AG04450 (cell line): ENCODE data around the gene CHERP. TPM values are rescaled to one million over a fixed set of nuclear protein-coding genes. Genes with fewer than 3 reads are reported as not detected.

ENCODE experiments used
- CTCF ChIA-PET: fragments of 300-600, 350-600 bp; formaldehyde crosslinking; extraction: SDS; loops from one replicate; lab custom pipeline; 2022; ENCODE audit warnings: antibody characterized with exemption, inconsistent platforms; lab: Charles Lee
- POLR2A ChIA-PET: fragments of 350-600 bp; formaldehyde crosslinking; extraction: SDS; loops from one replicate; lab custom pipeline; 2021; ENCODE audit warnings: antibody characterized with exemption, inconsistent platforms; lab: Yijun Ruan, JAX
- DNase-seq: peaks from one replicate; pipeline ENCODE4 v3.0.0-alpha.2; 2011; ENCODE audit warnings: low read depth, low spot score
- H3K27ac ChIP-seq: one replicate; pipeline ENCODE4 v1.5.1; 2012; ENCODE audit warnings: low read depth, low read length, control low read depth
- H3K27me3 ChIP-seq: one replicate; pipeline ENCODE4 v1.6.0; 2012; ENCODE audit warnings: low read length; ENCODE audit not compliant: control insufficient read depth, insufficient read depth
- H3K4me3 ChIP-seq: 2 replicates; pipeline ENCODE4 v1.5.1; 2011; ENCODE audit warnings: mild to moderate bottlenecking, low read depth, low read length, control low read depth
- H3K9me3 ChIP-seq: 2 replicates; pipeline ENCODE4 v1.5.1; 2012; ENCODE audit warnings: low read length; ENCODE audit not compliant: control insufficient read depth, insufficient read depth
- polyA minus RNA-seq: library from RNA; depleted of rRNA, polyadenylated mRNA; stranded (reverse); fragments of >200 nt; gene quantifications from 2 replicates; pipeline ENCODE4 v1.2.3, GENCODE V29; 2011; rRNA and poly(A)+ RNA removed
- polyA plus RNA-seq: library from polyadenylated mRNA; depleted of rRNA; stranded (reverse); fragments of >200 nt; gene quantifications from 2 replicates; pipeline ENCODE4 v1.2.3, GENCODE V29; 2011; rRNA removed
- TF ChIP-seq, protein P1 (sequence below): IDR thresholded peaks from 2 replicates; pipeline ENCODE4 v1.5.1; 2011; ENCODE audit warnings: low read depth, low read length, control low read depth, inconsistent platforms

CHERP gene, protein sequence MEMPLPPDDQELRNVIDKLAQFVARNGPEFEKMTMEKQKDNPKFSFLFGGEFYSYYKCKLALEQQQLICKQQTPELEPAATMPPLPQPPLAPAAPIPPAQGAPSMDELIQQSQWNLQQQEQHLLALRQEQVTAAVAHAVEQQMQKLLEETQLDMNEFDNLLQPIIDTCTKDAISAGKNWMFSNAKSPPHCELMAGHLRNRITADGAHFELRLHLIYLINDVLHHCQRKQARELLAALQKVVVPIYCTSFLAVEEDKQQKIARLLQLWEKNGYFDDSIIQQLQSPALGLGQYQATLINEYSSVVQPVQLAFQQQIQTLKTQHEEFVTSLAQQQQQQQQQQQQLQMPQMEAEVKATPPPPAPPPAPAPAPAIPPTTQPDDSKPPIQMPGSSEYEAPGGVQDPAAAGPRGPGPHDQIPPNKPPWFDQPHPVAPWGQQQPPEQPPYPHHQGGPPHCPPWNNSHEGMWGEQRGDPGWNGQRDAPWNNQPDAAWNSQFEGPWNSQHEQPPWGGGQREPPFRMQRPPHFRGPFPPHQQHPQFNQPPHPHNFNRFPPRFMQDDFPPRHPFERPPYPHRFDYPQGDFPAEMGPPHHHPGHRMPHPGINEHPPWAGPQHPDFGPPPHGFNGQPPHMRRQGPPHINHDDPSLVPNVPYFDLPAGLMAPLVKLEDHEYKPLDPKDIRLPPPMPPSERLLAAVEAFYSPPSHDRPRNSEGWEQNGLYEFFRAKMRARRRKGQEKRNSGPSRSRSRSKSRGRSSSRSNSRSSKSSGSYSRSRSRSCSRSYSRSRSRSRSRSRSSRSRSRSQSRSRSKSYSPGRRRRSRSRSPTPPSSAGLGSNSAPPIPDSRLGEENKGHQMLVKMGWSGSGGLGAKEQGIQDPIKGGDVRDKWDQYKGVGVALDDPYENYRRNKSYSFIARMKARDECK
- polyA plus RNA-seq (3.4 and 3.8 TPM in 2 replicates), polyA minus RNA-seq (6.2 and 7.4 TPM in 2 replicates)

DNA sequence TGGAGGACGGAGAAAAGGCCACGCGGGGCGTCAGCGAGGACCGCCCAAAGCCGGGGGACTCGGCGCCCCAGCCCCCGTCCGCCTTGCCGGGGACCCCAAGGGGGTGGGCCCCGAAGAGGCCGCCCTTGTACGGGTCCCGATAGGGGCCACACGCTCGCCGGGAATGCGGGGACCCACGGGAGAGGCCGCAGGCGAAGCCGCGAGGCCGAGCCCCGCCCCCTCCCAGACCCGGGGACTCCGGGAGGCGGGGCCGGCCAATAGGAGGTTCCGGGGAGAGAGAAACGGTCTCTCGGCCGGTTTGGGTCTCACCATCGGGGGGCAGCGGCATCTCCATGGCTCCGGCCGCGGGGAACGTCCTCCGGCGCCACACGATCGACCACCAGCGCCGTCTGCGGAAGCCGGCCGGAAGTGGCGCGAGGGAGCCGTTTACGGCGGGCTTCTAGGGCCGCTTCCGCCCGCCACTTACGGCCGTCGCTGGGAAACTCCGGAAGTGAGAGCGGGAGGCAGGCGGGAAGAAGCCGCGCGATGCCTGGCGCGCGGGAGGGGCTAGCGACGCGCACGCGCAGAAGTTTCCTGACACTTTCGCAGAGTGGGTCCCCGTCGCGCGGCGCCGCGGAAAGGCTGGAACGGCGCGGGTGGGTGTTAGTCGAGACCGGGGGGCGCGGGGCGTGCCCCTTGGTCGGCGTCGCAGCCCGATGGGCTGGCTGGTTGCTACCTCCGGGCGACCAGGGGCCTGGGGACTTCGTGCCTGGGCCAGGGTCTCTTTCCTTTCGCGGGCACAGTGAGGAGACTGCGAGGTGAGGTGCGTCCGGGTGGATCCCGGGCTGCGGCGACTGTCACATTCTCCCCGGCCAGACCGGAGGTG is at the start of gene CHERP:
TSS of gene CHERP (minus strand) at position 393 of the 865 bp plus-strand sequence. CDS start at position 334, 59 bp downstream.
- Histone ChIP-seq H3K4me3 (peak within 1 kb of the TSS; percentile 92), H3K9me3 (peaks cover 2% of the 10 kb centered on the region; the same call in 1 of the 2 replicates), H3K27me3 (no peaks in the 10 kb centered on the region), H3K27ac (peak within 1 kb of the TSS; percentile 47)
- CTCF ChIA-PET, result interaction anchor here (0.7 kb wide), 1 partner anchor 9 kb away, joined by 3 read pairs; no protein-coding TSS in a partner anchor
- TF ChIP-seq, protein P1, sequence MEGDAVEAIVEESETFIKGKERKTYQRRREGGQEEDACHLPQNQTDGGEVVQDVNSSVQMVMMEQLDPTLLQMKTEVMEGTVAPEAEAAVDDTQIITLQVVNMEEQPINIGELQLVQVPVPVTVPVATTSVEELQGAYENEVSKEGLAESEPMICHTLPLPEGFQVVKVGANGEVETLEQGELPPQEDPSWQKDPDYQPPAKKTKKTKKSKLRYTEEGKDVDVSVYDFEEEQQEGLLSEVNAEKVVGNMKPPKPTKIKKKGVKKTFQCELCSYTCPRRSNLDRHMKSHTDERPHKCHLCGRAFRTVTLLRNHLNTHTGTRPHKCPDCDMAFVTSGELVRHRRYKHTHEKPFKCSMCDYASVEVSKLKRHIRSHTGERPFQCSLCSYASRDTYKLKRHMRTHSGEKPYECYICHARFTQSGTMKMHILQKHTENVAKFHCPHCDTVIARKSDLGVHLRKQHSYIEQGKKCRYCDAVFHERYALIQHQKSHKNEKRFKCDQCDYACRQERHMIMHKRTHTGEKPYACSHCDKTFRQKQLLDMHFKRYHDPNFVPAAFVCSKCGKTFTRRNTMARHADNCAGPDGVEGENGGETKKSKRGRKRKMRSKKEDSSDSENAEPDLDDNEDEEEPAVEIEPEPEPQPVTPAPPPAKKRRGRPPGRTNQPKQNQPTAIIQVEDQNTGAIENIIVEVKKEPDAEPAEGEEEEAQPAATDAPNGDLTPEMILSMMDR, result no peak
- peak; percentile 70 for DNase-seq
- POLR2A ChIA-PET, result interaction anchor here (0.6 to 1.1 kb wide), 7 partner anchors 18 to 763 kb away, joined by 3 to 9 read pairs (median 4); partner anchors contain the start of gene MED26

DNA sequence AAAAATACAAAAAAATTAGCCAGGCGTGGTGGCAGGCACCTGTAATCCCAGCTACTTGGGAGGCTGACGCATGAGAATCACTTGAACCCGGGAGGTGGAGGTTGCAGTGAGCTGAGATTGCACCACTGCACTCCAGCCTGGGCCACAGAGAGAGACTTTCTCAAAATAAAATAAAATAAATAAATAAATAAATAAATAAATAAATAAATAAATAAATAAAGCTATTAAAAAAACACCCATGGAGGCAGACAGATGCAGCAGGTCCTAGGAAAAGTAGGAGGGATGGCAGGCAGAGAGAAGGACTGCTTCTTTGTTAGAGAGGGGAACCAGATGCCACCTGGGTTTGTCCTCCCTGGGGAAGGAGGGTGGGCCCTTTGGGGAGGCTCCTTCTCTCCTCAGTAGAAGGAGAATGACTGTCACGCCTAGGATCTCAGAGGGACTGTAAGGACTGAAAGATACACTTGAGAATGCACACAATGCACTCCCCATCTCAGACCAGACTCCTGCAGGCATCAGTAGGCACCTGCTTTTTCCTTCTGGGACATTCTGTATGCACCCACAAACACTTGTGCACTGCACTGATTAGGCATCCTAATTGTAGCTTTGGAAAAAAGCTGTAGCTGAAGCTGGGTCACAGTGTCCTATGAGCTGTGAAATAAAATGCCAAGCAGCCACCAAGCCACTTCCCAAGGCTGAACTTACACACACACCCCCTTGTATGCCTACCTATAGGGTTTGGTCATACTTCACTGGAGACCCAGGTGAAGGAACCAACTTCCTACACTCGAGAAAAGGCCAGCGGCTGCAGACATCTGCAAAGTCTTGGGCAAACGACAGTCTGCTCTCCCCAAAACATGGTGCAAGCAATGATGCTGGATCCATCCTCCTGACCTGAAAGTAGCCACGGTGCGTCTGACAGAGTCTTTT is 48.9 kb upstream of the CHERP start:
- Histone ChIP-seq H3K4me3 (no peak overlapping the region), H3K27ac (no peak overlapping the region), H3K27me3 (no peaks in the 10 kb centered on the region), H3K9me3 (no peaks in the 10 kb centered on the region; the same call in 1 of the 2 replicates)
- ChIA-PET CTCF (no interaction called here), POLR2A (interaction anchor here (1.0 kb wide), 1 partner anchor 36 kb away, joined by 3 read pairs; the partner anchor contains the start of gene MED26)
- no peak for DNase-seq
- TF ChIP-seq, protein P1, result no peak

DNA sequence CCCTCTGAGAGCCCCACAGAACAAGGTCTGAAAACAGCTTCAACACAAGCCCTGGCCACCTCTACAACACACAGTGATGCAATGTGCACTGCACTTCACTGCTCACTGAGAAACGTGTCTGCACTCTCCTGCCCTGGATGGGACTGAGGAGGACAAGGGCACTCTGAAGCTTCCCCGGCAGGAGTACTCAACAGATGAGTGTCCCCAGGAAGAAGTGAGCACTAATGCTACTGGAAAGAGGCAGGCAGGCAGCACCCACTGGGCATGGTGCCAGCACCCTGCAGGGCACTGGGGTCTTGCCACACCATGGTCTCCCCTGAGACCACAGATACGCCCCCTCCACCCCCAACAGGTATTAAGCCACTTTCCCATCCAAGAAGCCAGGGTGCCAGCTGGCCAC is 47.7 kb upstream of the CHERP start:
- DNase-seq, result no peak
- no peaks in the 10 kb centered on the region for H3K27me3 ChIP-seq
- no peak overlapping the region for H3K4me3 ChIP-seq
- ChIA-PET CTCF (no interaction called here), POLR2A (no interaction called here)
- no peaks in the 10 kb centered on the region; the same call in 1 of the 2 replicates for H3K9me3 ChIP-seq
- TF ChIP-seq, protein P1, result no peak
- no peak overlapping the region for H3K27ac ChIP-seq
